Ishikawa (cell line): Measurements from ENCODE around the gene CAMK1G.

ENCODE experiments used
- CEBPB ChIP-seq: IDR thresholded peaks from 2 replicates; pipeline ENCODE4 v1.6.1; 2012
- CREB1 ChIP-seq: IDR thresholded peaks from 2 replicates; pipeline ENCODE4 v1.6.1; 2012; ENCODE audit warnings: low read depth
- EGR1 ChIP-seq: IDR thresholded peaks from 2 replicates; pipeline ENCODE4 v1.6.1; 2012
- EP300 ChIP-seq: IDR thresholded peaks from 2 replicates; pipeline ENCODE4 v1.6.1; 2012; ENCODE audit warnings: borderline replicate concordance
- FOXM1 ChIP-seq: IDR thresholded peaks from 2 replicates; pipeline ENCODE4 v1.6.1; 2012; ENCODE audit warnings: low read depth, borderline replicate concordance
- MAX ChIP-seq: IDR thresholded peaks from 2 replicates; pipeline ENCODE4 v1.6.1; 2012
- NFIC ChIP-seq: IDR thresholded peaks from 2 replicates; pipeline ENCODE4 v1.6.1; 2012
- RAD21 ChIP-seq: IDR thresholded peaks from 2 replicates; pipeline ENCODE4 v1.6.1; 2012; ENCODE audit warnings: low read depth
- REST ChIP-seq: IDR thresholded peaks from 2 replicates; pipeline ENCODE4 v1.6.1; 2012; ENCODE audit warnings: low read depth, mild to moderate bottlenecking
- TCF12 ChIP-seq: IDR thresholded peaks from 2 replicates; pipeline ENCODE4 v1.6.1; 2012; ENCODE audit warnings: low read depth
- TEAD4 ChIP-seq: IDR thresholded peaks from 2 replicates; pipeline ENCODE4 v1.6.1; 2012
- USF1 ChIP-seq: IDR thresholded peaks from 2 replicates; pipeline ENCODE4 v1.6.1; 2012
- YY1 ChIP-seq: IDR thresholded peaks from 2 replicates; pipeline ENCODE4 v1.6.1; 2012; ENCODE audit warnings: low read depth
- ZBTB7A ChIP-seq: IDR thresholded peaks from 2 replicates; pipeline ENCODE4 v1.6.1; 2012; ENCODE audit warnings: low read depth

Gene CAMK1G

GRCh38 chr1:209655411-209656231 is 72.1 kb downstream of the CAMK1G start:
- TF ChIP-seq REST (no peak), MAX (peak; percentile 46; the same call in 1 of the 2 replicates)

DNA sequence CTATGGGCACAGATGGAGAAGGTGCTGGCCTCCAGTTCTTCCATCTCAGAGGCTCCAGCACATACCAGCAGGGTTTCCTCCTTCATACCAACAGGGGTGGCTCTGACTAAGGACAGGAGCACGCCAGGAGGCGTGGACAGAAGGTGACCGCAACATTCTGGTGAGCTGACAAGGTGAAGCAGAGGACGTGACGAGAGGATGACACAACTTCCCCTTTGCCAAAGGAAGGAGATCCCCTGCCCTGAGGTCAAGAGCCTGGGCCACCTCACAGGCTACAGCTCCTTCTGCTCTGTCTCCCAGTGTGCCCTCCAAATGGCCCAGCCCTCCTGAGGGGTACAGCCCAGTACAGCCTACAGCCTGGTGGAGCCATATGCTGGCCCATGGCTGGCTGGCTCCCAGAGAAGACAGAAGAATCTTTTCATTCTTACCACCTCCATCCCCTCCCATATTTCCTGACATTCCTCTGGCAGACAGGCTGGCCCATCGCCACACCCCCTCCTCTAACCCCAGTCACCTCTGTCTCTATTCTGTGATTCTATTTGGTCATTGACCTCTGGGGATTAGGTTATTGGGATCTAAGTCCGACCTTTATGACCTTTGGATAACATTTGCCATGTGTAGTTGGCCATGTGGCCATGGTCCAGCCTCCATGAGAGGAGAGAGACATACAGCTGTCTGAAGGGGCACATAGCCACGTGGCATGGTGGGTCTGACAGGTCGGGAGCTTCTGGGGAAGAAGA is 73.8 kb downstream of the CAMK1G start:
- TF ChIP-seq CREB1 (peak; percentile 40; the same call in 1 of the 2 replicates), USF1 (no peak), TCF12 (peak; percentile 75), TEAD4 (peak; percentile 85), EP300 (peak; percentile 83), NFIC (peak; percentile 58; the same call in 1 of the 2 replicates), ZBTB7A (no peak)

DNA sequence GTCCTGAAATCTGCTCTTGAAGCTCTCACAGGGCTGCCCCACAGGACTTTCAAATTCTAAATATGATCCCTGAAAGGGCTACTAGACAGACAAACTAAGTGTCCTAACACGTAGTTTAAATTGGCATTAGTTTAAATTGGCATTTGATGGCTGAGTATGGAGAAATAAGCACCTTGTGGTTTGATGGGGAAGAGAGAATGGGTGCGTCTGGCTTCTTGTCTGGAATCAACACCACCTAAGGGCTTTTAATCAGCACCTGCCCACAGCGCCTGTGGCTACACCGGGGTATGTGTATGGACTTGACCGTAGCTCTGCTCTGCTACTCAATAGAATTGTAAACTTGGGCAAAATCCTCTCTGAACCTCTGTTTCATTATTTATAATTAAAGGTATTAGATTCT is 74.4 kb downstream of the CAMK1G start:
- no peak for TF ChIP-seq CEBPB
- TF ChIP-seq USF1: no peak
- TF ChIP-seq TEAD4: no peak
- no peak for TF ChIP-seq FOXM1
- TF ChIP-seq REST: no peak

GRCh38 chr1:209659909-209660308 is 76.4 kb downstream of the CAMK1G start:
- TF ChIP-seq MAX (no peak), EP300 (peak; percentile 51; the same call in 1 of the 2 replicates)

- TF ChIP-seq YY1: no peak
- no peak for TF ChIP-seq TCF12
- no peak for TF ChIP-seq RAD21
- no peak for TF ChIP-seq EGR1
- no peak for TF ChIP-seq NFIC
- TF ChIP-seq ZBTB7A: no peak
- TF ChIP-seq TEAD4: no peak
- no peak for TF ChIP-seq REST
Observed at GRCh38 chr1:209661071-209661470, 77.6 kb downstream of the CAMK1G start.
